NCI-H1436 (cell line): ENCODE results near the gene ANKRD24.
"Not testable (repeated sequence)": the region's sequence is repeated elsewhere in the genome, so short reads cannot be mapped to it uniquely, and the experiment has no call there.

ENCODE experiments used
- DNase-seq: peaks from one replicate; lab custom pipeline; 2025; lab: John Stamatoyannopoulos, UW

ANKRD24 gene

GRCh38 chr19:4197625-4198466 lies 15.4 kb downstream of the ANKRD24 start:
- no peak for DNase-seq

GRCh38 chr19:4198467-4199126 lies 16.1 kb downstream of the ANKRD24 start:
- DNase-seq: no peak

DNA sequence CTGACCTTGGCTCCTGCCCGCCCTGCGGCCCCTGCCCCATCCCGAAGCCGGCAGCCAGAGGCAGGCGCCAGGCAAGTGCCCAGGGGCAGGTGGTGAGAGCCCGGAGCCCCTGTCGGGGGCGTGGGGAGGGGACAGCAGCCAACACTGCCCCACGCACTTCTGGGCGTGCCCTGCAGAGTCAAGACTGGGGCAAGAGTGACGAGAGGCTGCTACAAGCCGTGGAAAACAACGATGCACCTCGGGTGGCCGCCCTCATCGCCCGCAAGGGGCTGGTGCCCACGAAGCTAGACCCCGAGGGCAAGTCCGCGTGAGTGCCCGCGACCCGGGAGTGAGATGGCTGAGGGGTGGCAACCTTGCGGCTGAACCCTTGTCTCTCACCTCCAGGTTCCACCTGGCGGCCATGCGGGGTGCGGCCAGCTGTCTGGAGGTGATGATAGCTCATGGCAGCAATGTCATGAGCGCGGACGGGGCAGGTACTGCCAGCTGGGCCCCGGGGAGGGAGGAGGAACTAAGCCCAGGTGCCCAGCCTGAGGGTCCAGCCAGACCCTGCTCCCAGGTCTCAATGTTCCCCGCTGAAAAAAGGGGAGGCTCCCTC lies 17.3 kb downstream of the ANKRD24 start:
- no peak for DNase-seq

- no peak for DNase-seq
Measured at GRCh38 chr19:4200940-4201542, 18.6 kb downstream of the ANKRD24 start.

- no peak for DNase-seq
Measured at GRCh38 chr19:4201798-4202197, 19.3 kb downstream of the ANKRD24 start.

- no peak for DNase-seq
Measured at GRCh38 chr19:4206818-4207484, 24.5 kb downstream of the ANKRD24 start.

DNA sequence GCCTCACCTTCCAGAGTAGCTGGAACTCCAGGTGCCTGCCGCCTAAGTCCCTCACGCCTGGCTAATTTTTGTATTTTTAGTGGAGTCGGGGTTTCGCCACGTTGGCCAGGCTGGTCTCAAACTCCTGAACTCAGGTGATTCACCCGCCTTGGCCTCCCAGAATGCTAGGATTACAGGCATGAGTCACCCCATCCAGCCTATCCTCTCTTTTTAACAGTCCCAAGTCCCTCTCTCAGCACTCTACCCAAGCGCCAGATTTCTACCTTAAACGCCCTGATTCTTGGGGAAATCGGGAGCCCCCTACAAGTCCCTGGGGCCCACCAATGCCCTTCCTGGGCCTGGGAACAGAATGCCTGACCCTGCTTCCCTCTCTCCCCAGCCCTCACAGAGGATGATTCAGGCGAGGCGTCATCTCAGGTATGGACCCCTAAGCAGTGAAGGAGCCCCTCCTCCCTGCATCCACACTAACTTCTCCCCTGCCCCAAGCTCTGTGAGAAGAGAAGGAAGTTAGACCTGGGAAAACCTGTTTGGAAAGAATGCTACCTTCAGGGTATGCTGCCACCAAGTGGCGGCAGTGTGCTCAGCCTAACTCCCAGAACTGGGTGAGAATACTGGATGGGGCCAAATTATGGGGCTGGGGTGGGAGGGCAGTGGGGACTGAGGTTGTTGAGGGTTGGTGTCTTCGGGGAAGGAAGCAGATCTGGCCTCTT lies 26.1 kb downstream of the ANKRD24 start:
- DNase-seq: peak; percentile 31

GRCh38 chr19:4210166-4210731 lies 27.8 kb downstream of the ANKRD24 start:
- DNase-seq: no peak

DNA sequence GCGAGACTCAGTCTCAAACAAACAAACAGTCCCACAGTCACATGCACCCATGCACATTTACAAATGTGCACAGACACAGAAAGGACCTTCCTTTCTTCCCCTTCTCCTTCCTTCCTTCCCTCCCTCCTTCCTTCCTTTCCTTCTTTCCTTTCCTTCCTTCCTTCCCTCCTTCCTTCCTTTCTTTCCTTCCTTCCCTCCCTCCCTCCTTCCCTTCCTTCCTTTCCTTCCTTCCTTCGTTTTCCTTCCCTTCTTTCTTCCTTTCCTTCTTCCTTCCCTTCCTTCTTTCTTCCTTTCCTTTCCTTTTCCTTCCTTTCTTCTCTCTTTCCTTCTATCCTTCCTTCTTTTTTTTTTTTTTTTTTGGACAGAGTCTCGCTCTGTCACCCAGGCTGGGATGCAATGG lies 30.6 kb downstream of the ANKRD24 start:
- no peak for DNase-seq

- DNase-seq: no peak
Measured at GRCh38 chr19:4215807-4216206, 33.3 kb downstream of the ANKRD24 start.

- no peak for DNase-seq
Measured at GRCh38 chr19:4216846-4217245, 34.4 kb downstream of the ANKRD24 start.

DNA sequence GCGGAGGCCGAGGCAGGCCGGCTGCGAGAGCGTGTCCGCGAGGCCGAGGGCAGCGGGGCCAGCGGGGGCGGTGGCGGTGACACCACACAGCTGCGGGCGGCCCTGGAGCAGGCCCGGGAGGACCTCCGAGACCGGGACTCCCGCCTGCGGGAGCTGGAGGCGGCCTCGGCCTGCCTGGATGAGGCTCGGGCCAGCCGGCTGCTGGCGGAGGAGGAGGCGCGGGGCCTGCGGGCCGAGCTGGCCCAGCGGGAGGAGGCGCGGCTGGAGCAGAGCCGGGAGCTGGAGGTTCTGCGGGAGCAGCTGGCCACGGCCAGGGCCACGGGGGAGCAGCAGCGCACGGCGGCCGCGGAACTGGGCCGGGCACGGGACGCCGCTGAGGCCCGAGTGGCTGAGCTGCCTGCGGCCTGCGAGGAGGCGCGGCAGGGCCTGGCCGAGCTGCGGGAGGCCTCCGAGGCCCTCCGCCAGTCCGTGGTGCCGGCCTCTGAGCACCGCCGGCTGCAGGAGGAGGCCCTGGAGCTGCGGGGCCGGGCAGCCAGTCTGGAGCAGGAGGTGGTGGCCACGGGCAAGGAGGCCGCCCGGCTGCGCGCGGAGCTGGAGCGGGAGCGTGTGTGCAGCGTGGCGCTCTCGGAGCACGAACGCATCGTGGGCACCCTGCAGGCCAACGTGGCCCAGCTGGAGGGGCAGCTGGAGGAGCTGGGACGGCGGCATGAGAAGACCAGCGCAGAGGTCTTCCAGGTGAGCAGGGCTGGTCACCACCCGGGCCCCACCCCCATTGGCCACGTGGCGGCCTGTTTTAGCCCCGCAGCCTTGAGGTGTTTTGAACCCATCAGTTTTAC lies 35.2 kb downstream of the ANKRD24 start:
- no peak for DNase-seq

DNA sequence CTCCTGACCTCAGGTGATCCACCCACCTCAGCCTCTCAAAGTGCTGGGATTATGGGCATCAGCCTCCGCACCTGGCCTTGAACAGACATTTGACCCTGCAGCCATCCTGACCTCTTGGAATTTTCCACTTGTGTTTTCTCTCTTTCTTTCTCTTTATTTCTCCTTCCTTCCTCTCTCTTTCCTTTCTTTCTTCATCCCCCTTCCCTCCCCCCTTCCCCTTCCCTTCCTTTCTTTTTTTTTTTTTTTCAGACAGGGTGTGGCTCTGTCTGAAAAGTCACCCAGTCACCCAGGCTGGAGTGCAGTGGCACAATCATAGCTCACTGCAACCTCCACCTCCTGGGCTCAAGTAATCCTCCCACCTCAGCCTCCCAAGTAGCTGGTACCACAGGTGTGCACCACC lies 36.0 kb downstream of the ANKRD24 start:
- not testable (repeated sequence) for DNase-seq

GRCh38 chr19:4220188-4220587 lies 37.7 kb downstream of the ANKRD24 start:
- DNase-seq: no peak

GRCh38 chr19:4224470-4224869 lies 42.0 kb downstream of the ANKRD24 start:
- no peak for DNase-seq

DNA sequence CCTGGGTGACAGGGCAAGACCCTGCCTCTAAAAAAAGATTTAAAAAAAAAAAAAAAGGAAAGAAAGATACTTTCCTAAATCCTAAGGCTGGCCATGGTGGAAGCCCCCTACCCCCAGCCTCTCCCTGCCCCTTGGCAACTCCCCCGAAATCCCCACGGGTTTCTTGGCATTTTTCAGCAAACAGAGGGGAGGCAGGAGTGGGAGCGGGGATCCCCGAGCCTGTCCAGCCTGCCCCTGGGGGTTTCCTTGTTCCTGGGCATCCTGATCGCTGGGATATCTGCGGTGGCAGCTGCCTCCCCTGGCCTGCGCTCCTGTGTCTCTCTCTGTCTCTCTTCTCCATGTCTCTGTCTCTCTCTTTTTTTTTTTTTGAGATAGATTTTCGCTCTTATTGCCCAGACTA lies 43.4 kb downstream of the ANKRD24 start:
- no peak for DNase-seq

GRCh38 chr19:4227771-4228170 lies 45.3 kb downstream of the ANKRD24 start:
- DNase-seq: no peak

DNA sequence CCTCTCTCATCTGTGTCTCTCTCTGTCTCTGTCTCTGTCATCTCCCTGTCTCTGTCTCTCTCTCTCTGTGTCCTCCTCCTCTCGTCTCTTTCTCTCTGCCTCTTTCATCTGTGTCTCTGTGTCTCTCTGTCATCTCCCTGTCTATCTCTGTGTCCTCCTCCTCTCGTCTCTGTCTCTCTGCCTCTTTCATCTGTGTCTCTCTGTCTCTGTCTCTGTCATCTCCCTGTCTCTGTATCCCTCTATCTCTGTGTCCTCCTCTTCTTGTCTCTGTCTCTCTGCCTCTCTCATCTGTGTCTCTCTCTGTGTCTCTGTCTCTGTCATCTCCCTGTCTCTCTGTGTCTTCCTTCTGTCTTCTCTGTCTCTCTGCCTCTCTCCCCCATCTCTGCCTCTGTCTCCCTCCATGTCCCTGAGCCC lies 46.3 kb downstream of the ANKRD24 start:
- DNase-seq: no peak

DNA sequence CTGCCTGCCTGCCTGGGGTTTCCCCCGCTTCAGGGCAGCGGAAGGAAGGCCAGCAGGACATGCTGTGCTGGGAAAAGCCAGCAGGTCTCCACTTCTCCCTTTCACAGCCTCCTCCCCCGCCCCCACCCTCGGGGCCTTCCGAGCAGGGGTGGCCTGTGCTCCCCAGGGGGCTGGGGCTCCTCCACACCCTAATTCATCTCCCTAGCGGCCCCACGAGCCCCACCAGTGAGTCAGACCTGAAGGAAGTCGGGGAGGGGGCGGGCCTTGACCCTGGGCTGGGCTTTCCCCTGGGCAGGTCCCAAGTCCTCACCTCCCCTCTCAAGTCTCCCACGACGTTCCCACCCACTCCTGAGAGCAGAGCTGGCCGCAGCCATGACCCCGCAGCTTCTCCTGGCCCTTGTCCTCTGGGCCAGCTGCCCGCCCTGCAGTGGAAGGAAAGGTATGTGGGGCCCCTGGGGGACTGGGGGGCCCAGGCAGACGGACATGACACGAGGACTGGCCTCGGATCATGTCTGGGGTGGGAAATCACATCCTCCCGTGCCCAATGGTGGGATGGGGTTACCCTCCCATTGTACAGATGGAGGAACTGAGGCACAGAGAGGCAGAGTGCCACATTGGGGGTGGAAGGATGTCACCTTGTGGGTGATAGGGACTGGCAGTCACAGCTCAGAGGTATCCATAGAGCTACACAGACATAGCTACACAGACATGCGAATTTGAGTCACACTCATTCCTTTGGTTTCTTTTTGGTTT lies 46.9 kb downstream of the ANKRD24 start, which contains the start of gene EBI3:
EBI3 (plus strand) TSS at position 345 of the 753 bp plus-strand sequence; CDS start at position 373, 28 bp downstream.
- DNase-seq: no peak
